Liver (tissue), 2 donors: Measurements from ENCODE around the gene NDUFC2.

Source experiments
- CTCF ChIP-seq: fragments of 150-350 bp; IDR thresholded peaks from 2 replicates; pipeline ENCODE4 v1.5.1; 2017; ENCODE audit warnings: improper control_type of control experiment, low read depth, low read length; ENCODE audit not compliant: missing input control
- MAX ChIP-seq: IDR thresholded peaks from 2 replicates; pipeline ENCODE4 v1.6.1; 2016; ENCODE audit warnings: antibody characterized with exemption
- TF ChIP-seq, protein P1 (sequence below): IDR thresholded peaks from 2 replicates; pipeline ENCODE4 v1.6.1; 2016; ENCODE audit warnings: antibody characterized with exemption, mild to moderate bottlenecking
- donor health status: healthy.

- no peak for TF ChIP-seq MAX
- peak; percentile 99 for TF ChIP-seq CTCF
- TF ChIP-seq, protein P1, sequence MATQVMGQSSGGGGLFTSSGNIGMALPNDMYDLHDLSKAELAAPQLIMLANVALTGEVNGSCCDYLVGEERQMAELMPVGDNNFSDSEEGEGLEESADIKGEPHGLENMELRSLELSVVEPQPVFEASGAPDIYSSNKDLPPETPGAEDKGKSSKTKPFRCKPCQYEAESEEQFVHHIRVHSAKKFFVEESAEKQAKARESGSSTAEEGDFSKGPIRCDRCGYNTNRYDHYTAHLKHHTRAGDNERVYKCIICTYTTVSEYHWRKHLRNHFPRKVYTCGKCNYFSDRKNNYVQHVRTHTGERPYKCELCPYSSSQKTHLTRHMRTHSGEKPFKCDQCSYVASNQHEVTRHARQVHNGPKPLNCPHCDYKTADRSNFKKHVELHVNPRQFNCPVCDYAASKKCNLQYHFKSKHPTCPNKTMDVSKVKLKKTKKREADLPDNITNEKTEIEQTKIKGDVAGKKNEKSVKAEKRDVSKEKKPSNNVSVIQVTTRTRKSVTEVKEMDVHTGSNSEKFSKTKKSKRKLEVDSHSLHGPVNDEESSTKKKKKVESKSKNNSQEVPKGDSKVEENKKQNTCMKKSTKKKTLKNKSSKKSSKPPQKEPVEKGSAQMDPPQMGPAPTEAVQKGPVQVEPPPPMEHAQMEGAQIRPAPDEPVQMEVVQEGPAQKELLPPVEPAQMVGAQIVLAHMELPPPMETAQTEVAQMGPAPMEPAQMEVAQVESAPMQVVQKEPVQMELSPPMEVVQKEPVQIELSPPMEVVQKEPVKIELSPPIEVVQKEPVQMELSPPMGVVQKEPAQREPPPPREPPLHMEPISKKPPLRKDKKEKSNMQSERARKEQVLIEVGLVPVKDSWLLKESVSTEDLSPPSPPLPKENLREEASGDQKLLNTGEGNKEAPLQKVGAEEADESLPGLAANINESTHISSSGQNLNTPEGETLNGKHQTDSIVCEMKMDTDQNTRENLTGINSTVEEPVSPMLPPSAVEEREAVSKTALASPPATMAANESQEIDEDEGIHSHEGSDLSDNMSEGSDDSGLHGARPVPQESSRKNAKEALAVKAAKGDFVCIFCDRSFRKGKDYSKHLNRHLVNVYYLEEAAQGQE = no peak
Observed at GRCh38 chr11:78045851-78046485, 33.7 kb downstream of the NDUFC2 start.
